IPS-20b (cell line): ENCODE results near the gene PRKG1.
"Not testable (repeated sequence)": the region's sequence is repeated elsewhere in the genome, so short reads cannot be mapped to it uniquely, and the experiment has no call there.

Source experiments
- H3K27ac ChIP-seq: one replicate; pipeline ENCODE4 v1.5.1; 2013; ENCODE audit warnings: low read length
- H3K27me3 ChIP-seq: 2 replicates; pipeline ENCODE4 v1.6.1; 2013; ENCODE audit warnings: mild to moderate bottlenecking, low read length, inconsistent platforms; ENCODE audit not compliant: insufficient read depth
- H3K36me3 ChIP-seq: 2 replicates; pipeline ENCODE4 v1.6.1; 2013; ENCODE audit warnings: low read depth, mild to moderate bottlenecking, inconsistent platforms, low read length, moderate library complexity; ENCODE audit not compliant: insufficient read depth
- H3K4me1 ChIP-seq: 2 replicates; pipeline ENCODE4 v1.6.1; 2013; ENCODE audit warnings: mild to moderate bottlenecking, control low read depth, inconsistent platforms, low read length, moderate library complexity; ENCODE audit not compliant: insufficient read depth
- H3K4me3 ChIP-seq: 2 replicates; pipeline ENCODE4 v1.5.1; 2013; ENCODE audit warnings: mild to moderate bottlenecking, low read length, inconsistent platforms
- H3K9ac ChIP-seq: 2 replicates; pipeline ENCODE4 v1.6.1; 2013; ENCODE audit warnings: low read depth, mild to moderate bottlenecking, inconsistent platforms, low read length, moderate library complexity
- H3K9me3 ChIP-seq: 2 replicates; pipeline ENCODE4 v1.6.1; 2013; ENCODE audit warnings: mild to moderate bottlenecking, low read depth, low read length, inconsistent platforms; ENCODE audit not compliant: insufficient read depth

Gene PRKG1

DNA sequence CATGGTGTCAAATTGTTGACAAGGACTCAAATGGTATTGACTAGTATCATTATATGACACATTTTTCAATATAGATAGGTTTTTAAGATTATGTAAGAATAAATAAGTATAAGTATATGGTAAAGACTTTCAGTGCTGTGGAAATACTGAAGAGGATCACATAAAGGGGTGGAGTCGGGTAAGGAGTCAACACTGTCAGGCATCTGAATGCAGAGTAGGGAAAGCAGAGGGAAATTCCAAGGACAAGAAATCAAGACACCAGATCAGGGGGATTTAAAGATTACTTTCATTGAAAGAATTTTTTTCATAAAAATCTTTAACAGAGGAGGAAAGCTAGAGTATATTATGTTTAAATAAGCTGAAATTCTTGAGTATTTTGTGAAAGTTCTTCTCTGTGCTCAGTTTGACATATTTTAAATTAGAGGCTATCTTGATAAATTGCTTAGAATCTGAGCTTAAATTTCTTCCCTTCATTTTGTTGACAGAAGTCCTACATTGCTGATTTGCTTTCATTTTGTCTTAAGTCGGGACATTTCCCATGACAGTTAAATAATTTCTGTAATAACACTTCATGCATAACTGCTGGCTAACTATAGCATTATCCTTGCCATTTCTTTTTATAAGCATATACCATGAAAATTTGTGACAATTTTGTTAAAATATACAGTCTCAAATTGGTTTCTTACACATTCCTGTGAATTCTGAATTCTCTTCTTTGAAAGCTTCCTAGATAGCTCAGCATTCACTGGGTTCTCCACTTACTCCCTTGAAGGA is 244.3 kb downstream of the PRKG1 start:
- Histone ChIP-seq H3K27ac (no peak overlapping the region), H3K4me1 (no peaks in the 10 kb centered on the region), H3K27me3 (no peaks in the 10 kb centered on the region), H3K36me3 (no peaks in the 10 kb centered on the region), H3K4me3 (no peak overlapping the region), H3K9me3 (no peaks in the 10 kb centered on the region), H3K9ac (no peak overlapping the region)

DNA sequence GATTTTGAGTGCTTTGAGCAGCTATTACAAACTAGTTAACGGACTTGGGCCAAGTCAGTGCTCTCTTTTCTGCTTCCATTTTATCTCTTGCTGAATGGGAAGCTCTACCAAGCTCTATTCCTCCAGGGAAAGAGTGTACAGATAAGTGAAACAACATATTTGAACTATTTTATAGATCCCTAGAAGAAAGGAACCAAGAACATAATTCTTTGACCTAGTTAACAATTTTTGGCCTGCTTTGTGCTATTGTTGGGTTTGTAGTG is 244.8 kb downstream of the PRKG1 start:
- H3K9me3 ChIP-seq, result no peaks in the 10 kb centered on the region
- H3K4me1 ChIP-seq, result no peaks in the 10 kb centered on the region
- H3K4me3 ChIP-seq, result no peak overlapping the region
- H3K27me3 ChIP-seq, result no peaks in the 10 kb centered on the region
- no peaks in the 10 kb centered on the region for H3K36me3 ChIP-seq
- no peak overlapping the region for H3K9ac ChIP-seq
- H3K27ac ChIP-seq, result no peak overlapping the region

DNA sequence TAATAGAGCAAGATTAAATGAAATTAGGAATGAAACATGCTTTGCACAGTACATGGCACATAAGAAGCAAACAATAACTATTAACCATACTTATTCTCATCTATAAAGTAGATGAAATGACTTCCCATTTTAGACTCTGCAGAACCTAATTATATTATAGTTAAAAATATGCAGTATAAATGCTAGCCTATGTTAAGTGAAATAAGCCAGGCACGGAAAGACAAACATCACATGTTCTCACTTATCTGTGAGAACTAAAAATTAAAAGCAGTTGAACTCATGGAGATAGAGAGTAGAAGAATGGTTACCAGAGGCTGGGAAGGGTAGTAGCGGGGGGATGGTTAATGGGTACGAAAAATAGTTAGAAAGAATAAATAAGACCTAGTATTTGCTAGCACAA is 247.0 kb downstream of the PRKG1 start:
- H3K4me3 ChIP-seq, result no peak overlapping the region
- no peaks in the 10 kb centered on the region for H3K27me3 ChIP-seq
- no peaks in the 10 kb centered on the region for H3K4me1 ChIP-seq
- H3K36me3 ChIP-seq, result no peaks in the 10 kb centered on the region
- no peak overlapping the region for H3K9ac ChIP-seq
- H3K27ac ChIP-seq, result no peak overlapping the region
- no peaks in the 10 kb centered on the region for H3K9me3 ChIP-seq

DNA sequence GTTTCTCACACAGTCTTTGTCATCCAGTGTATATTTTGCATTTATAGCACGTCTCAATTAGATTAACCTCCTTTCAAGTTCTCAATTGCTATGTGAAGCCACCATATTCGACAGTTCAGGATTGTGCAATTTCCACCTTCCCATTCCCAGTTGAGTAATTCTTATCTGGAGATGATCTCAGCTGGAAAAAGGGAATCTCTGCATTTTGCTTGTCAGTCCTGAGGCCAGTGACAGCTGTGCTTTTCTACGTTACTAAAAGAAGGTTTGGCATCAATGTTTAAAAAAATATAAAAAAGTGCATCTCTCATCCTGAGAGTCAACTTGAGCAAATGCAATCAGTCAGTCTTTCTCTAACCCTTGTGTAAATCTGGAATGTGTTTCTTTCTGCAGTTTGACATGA is 247.7 kb downstream of the PRKG1 start:
- H3K36me3 ChIP-seq, result no peaks in the 10 kb centered on the region
- no peaks in the 10 kb centered on the region for H3K9me3 ChIP-seq
- no peak overlapping the region for H3K9ac ChIP-seq
- no peaks in the 10 kb centered on the region for H3K4me1 ChIP-seq
- no peak overlapping the region for H3K27ac ChIP-seq
- H3K4me3 ChIP-seq, result no peak overlapping the region
- H3K27me3 ChIP-seq, result no peaks in the 10 kb centered on the region

DNA sequence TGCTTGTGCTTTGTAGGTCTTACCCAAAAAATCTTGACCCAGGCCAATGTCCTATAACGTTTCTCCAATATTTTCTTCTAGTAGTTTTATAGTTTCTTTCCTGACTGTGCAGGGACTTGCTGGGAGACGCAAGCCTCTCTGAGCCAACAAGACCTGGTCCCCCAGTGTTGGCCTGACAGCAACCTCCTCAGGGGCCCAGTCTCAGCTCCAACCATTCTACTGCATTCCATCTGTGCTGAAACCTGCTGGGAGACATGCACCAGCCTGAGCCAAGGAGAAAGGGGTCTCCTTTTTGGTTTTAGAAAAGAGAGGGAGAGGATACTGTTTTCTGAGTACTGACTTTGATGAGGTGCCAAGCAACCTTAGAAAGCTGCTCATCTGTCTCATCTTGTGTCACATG is 251.4 kb downstream of the PRKG1 start:
- H3K9me3 ChIP-seq, result no peaks in the 10 kb centered on the region
- H3K27me3 ChIP-seq, result no peaks in the 10 kb centered on the region
- no peaks in the 10 kb centered on the region for H3K4me1 ChIP-seq
- H3K36me3 ChIP-seq, result no peaks in the 10 kb centered on the region
- H3K27ac ChIP-seq, result no peak overlapping the region
- no peak overlapping the region for H3K4me3 ChIP-seq
- no peak overlapping the region for H3K9ac ChIP-seq

DNA sequence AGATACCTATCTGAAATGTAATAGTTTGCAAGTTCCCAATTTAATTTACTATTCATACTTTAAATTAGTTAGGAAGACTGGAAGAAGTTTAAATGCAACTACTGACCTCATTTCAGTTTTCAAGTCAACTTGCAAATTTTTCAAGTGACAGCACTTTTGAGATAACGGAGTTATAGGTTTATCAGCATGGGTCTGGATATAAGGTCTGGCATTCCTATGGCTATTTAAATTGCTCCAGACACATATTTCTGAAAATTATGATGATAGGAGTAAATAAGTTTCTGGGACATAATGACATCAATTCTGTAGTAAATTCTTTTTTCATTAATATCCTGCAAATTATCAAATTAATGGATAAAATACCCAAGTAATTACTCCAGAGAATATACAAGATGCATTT is 251.9 kb downstream of the PRKG1 start:
- Histone ChIP-seq H3K9me3 (no peaks in the 10 kb centered on the region), H3K4me3 (no peak overlapping the region), H3K4me1 (no peaks in the 10 kb centered on the region), H3K27ac (no peak overlapping the region), H3K9ac (no peak overlapping the region), H3K36me3 (no peaks in the 10 kb centered on the region), H3K27me3 (no peaks in the 10 kb centered on the region)

DNA sequence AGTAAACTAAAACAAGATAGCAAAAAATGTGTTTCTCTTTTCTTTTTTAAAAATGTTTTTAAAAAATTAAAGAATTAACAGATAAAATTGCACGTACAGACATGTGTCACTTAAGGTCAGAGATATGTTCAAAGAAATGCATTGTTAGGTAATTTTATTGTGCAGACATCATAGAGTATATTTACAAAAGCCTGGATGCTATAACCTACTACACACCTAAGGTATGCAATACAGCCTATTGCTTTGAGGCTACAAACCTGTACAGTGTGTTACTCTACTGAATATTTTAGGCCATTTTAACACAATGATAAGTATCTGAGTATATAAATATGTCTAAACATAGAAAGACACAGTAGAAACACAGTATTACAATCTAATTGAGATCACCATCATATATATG is 253.1 kb downstream of the PRKG1 start:
- H3K27me3 ChIP-seq, result no peaks in the 10 kb centered on the region
- H3K4me3 ChIP-seq, result no peak overlapping the region
- no peak overlapping the region for H3K27ac ChIP-seq
- H3K36me3 ChIP-seq, result no peaks in the 10 kb centered on the region
- no peaks in the 10 kb centered on the region for H3K4me1 ChIP-seq
- H3K9me3 ChIP-seq, result no peaks in the 10 kb centered on the region
- no peak overlapping the region for H3K9ac ChIP-seq

DNA sequence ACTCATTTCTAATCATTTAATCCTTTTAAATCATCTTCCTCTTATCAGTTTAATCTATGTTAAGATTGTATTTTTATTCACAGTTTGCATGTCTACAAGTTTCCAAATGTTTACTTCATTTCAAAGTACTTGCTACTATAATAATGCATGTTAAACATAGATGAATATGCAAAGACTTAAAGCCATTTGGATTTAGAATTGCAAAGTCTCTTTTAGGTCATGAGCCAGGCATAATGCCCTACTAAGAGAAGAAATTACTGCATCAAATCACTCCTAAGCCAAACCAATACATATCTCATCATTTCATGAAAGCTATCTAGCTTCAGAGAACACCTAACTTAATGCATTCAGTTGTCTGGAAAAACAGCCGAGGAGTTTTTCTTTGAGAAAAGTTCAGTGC is 266.1 kb downstream of the PRKG1 start:
- Histone ChIP-seq H3K4me1 (no peaks in the 10 kb centered on the region), H3K36me3 (no peaks in the 10 kb centered on the region), H3K9me3 (no peaks in the 10 kb centered on the region), H3K27ac (no peak overlapping the region), H3K27me3 (no peaks in the 10 kb centered on the region), H3K9ac (no peak overlapping the region), H3K4me3 (no peak overlapping the region)

DNA sequence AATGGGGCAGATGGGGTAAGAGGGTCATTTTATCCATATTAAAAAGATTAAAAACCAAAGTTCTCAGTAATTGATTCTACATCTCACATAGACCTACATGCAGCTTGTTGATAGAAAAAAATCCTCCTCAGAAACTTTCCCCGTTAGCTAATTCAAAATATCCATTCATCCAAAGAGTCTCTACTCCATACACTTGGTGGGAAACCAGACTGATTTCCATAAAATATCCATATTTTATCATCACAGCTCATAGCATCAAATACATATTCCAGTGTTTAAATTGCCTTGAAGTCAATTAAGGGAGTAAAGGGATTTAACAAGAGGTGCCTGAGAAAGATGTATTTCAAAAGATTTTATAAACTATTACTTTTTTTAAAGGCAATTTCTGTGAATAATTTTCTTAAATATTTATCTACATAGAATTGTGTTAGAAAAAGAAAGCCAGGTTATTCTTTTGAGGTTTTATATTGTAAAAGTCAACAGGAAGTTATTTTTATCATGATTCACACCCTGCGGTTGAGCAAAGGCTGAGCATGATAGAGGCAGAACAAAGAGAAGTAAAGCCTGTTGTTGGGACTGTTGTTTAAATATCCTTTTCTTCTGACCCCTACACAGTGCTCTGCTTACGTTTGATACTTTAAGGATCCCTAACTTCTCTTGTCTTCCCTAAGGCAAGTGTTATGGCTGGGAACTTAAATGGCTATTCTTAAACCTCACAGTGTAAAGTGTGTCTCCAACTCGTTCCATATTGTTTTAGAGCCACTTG is 266.7 kb downstream of the PRKG1 start:
- Histone ChIP-seq H3K27ac (no peak overlapping the region), H3K27me3 (no peaks in the 10 kb centered on the region), H3K4me3 (no peak overlapping the region), H3K9me3 (no peaks in the 10 kb centered on the region), H3K4me1 (no peaks in the 10 kb centered on the region), H3K36me3 (no peaks in the 10 kb centered on the region), H3K9ac (no peak overlapping the region)

DNA sequence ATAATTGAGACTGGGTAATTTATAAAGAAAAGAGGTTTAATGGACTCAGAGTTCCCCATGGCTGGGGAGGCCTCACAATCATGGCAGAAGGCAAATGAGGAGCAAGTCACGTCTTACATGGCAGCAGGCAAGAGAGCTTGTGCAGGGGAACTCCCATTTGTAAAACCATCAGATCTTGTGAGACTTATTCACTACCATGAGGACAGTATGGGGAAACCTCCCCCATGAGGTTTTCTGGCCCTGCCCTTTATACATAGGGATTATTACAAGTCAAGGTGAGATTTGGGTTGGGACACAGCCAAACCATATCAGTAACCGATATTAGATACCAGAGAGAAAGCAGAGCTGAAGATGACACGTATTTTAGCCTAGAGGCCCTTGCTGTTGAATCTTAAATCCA is 267.5 kb downstream of the PRKG1 start:
- not testable (repeated sequence) for H3K4me3 ChIP-seq, H3K27ac ChIP-seq, H3K9ac ChIP-seq, H3K9me3 ChIP-seq, H3K27me3 ChIP-seq, H3K36me3 ChIP-seq, H3K4me1 ChIP-seq

DNA sequence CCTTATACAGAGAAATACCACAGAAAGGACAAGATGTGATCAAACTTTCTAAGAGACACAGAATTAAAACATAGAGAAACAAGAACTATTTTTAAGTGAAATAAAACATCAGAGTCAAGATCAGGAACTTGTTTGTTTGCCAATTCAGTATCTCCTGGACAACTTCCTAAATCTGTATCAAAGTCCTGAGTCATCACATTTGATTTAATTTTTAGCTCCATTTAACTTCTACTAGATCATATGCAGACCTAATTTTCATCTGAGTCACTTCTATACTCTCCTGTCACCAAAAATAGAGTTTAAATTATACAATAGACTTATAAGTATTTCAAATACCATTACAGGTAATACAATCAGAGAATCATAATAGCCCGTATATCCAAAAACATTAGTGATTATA is 268.1 kb downstream of the PRKG1 start:
- Histone ChIP-seq H3K9me3 (no peaks in the 10 kb centered on the region), H3K27ac (no peak overlapping the region), H3K27me3 (no peaks in the 10 kb centered on the region), H3K36me3 (no peaks in the 10 kb centered on the region), H3K9ac (no peak overlapping the region), H3K4me1 (no peaks in the 10 kb centered on the region), H3K4me3 (no peak overlapping the region)

DNA sequence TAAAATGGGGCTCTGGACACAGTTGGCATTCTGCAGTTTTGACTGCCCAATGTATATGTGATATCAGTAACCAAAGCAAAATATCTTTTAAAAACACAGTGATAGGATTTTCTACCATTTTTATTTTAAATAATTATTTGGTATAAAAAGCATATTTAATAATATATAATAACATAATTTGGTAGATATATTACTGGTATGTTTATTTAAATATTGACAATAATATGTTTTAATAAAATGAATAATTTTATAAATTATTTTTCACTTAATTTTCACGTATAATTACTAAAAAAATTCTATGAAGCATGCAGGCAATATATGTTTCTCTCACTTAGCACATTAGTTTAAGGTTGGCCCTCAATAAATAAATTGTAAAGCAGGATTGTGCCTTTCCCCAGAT is 269.1 kb downstream of the PRKG1 start:
- no peak overlapping the region for H3K4me3 ChIP-seq
- H3K27me3 ChIP-seq, result no peaks in the 10 kb centered on the region
- no peaks in the 10 kb centered on the region for H3K4me1 ChIP-seq
- no peaks in the 10 kb centered on the region for H3K9me3 ChIP-seq
- H3K9ac ChIP-seq, result no peak overlapping the region
- H3K36me3 ChIP-seq, result no peaks in the 10 kb centered on the region
- no peak overlapping the region for H3K27ac ChIP-seq
